HepG2 (cell line): ENCODE results near the gene TMEM217. TPM values are rescaled to one million over a fixed set of nuclear protein-coding genes. Genes with fewer than 3 reads are reported as not detected.

Source experiments
- ARID4A ChIP-seq: sonication (generic); formaldehyde crosslinking; IDR thresholded peaks from 2 replicates; pipeline ENCODE4 v1.5.0; 2020; ENCODE audit warnings: mild to moderate bottlenecking, missing genetic modification reagents, borderline replicate concordance
- CREB3 ChIP-seq: sonication (generic); formaldehyde crosslinking; IDR thresholded peaks from 2 replicates; pipeline ENCODE4 v1.5.0; 2020; ENCODE audit warnings: missing genetic modification reagents
- HNF1B ChIP-seq: sonication (generic); formaldehyde crosslinking; IDR thresholded peaks from 2 replicates; pipeline ENCODE4 v1.5.1; 2020; ENCODE audit warnings: mild to moderate bottlenecking, moderate library complexity, missing genetic modification reagents
- RFXAP ChIP-seq: sonication (generic); formaldehyde crosslinking; IDR thresholded peaks from 2 replicates; pipeline ENCODE4 v1.4.0; 2020; ENCODE audit warnings: missing genetic modification reagents, borderline replicate concordance
- ZNF225 ChIP-seq: sonication (generic); formaldehyde crosslinking; IDR thresholded peaks from 2 replicates; pipeline ENCODE4 v1.4.0; 2020; ENCODE audit warnings: mild to moderate bottlenecking, missing genetic modification reagents
- polyA plus RNA-seq, 8 experiments: library from polyadenylated mRNA; depleted of rRNA in 3 of 8; stranded (reverse) in 7 of 8; unstranded in 1 of 8; fragments of >200 nt; fragmentation: Illumina TruSeq in 4 of 8; extraction: Trizol in 4 of 8; gene quantifications; 2 replicates each; pipeline versions ENCODE4 v1.2.1 to v1.2.3, GENCODE V29; 2011 to 2016; ENCODE audit warnings: low read depth in 4 of 8, missing spikeins in 1 of 8, mixed read lengths in 1 of 8; ENCODE audit not compliant: insufficient read depth in 1 of 8
- total RNA-seq, 5 experiments: library from RNA; depleted of rRNA; stranded (reverse); fragments of >200 nt; fragmentation: Illumina TruSeq; extraction: Trizol; gene quantifications; 2 replicates each; pipeline ENCODE4 v1.2.3, GENCODE V29; 2016; ENCODE audit warnings: low read depth in 1 of 5

Gene TMEM217
- total and polyA plus RNA-seq, 2 of the 13 experiments (the other 11 are each of a cell fraction or from before 2014, with no cell fraction given), result 2.3 to 3.4 TPM

- TF ChIP-seq HNF1B (CRISPR knock-in tag) (no peak), ARID4A (CRISPR knock-in tag) (no peak), ZNF225 (CRISPR knock-in tag) (no peak), RFXAP (CRISPR knock-in tag) (no peak), CREB3 (CRISPR knock-in tag) (no peak)
- TF ChIP-seq, all 625 proteins: peak for 0
These were observed 67.8 kb downstream of the TMEM217 start (continued) for GRCh38 chr6:37190159-37190535.
